ENCODE data around the gene MVB12A. TPM values are rescaled to one million over a fixed set of nuclear protein-coding genes. Genes with fewer than 3 reads are reported as not detected.

Gene MVB12A
- 141 TPM for polyA plus RNA-seq (2012; ENCODE audit: insufficient read length, low read depth)

DNA sequence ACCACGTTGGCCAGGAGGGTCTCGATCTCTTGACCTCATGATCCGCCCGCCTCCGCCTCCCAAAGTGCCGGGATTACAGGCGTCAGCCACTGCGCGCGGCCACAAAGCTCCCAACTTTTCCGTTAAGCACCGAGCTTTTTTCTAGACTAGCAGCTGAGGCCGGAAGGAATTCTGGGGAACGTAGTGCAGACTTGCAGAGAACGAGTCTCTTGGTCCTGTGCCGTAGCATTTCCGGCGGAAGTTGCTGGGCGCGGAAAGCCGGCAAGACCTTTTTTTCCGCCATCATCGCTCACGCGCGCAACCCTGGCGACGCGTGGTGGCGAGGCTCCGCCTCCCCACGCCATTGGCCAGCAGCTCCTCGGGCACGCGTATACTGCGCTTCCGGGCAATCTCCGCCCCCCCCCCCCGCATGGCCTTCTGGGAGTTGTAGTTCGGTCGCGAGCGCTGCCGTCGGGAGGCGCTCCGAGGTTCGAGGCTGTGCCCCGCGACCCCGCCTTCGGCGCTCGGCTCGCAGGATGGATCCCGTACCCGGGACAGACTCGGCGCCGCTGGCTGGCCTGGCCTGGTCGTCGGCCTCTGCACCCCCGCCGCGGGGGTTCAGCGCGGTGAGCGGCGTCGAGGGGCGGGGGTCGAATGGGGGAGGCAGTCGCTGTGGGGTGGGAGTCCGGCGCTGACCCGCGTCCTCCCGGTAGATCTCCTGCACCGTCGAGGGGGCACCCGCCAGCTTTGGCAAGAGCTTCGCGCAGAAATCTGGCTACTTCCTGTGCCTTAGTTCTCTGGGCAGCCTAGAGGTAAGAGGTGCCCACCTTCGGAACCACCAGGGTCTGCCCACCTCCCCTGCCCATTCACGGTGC is at the start of gene MVB12A:
TSS of gene MVB12A (plus strand) at position 427 of the 854 bp plus-strand sequence. CDS start at position 516, 89 bp downstream.
- TF ChIP-seq, protein P1, sequence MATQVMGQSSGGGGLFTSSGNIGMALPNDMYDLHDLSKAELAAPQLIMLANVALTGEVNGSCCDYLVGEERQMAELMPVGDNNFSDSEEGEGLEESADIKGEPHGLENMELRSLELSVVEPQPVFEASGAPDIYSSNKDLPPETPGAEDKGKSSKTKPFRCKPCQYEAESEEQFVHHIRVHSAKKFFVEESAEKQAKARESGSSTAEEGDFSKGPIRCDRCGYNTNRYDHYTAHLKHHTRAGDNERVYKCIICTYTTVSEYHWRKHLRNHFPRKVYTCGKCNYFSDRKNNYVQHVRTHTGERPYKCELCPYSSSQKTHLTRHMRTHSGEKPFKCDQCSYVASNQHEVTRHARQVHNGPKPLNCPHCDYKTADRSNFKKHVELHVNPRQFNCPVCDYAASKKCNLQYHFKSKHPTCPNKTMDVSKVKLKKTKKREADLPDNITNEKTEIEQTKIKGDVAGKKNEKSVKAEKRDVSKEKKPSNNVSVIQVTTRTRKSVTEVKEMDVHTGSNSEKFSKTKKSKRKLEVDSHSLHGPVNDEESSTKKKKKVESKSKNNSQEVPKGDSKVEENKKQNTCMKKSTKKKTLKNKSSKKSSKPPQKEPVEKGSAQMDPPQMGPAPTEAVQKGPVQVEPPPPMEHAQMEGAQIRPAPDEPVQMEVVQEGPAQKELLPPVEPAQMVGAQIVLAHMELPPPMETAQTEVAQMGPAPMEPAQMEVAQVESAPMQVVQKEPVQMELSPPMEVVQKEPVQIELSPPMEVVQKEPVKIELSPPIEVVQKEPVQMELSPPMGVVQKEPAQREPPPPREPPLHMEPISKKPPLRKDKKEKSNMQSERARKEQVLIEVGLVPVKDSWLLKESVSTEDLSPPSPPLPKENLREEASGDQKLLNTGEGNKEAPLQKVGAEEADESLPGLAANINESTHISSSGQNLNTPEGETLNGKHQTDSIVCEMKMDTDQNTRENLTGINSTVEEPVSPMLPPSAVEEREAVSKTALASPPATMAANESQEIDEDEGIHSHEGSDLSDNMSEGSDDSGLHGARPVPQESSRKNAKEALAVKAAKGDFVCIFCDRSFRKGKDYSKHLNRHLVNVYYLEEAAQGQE (IDR thresholded peaks at IDR 0.05; ENCODE audit: insufficient read depth in 1 of 2, low read depth in 2 of 2, low read length in 2 of 2) = no peak
- TF ChIP-seq TAF1 (IDR thresholded peaks at IDR 0.05; ENCODE audit: borderline replicate concordance, insufficient read depth, low read length) (peak; percentile 52; the same call in 1 of the 2 replicates), FOXP2 (optimal IDR thresholded peaks at IDR 0.05; ENCODE audit: borderline replicate concordance, extremely low read depth, extremely low read length, insufficient read depth) (peak; percentile 85), POLR2AphosphoS5 (IDR thresholded peaks at IDR 0.05; ENCODE audit: low read depth, low read length) (peak; percentile 54; the same call in 1 of the 2 replicates), SIN3A (IDR thresholded peaks at IDR 0.05; ENCODE audit: borderline replicate concordance, insufficient read depth, low read length) (no peak)

DNA sequence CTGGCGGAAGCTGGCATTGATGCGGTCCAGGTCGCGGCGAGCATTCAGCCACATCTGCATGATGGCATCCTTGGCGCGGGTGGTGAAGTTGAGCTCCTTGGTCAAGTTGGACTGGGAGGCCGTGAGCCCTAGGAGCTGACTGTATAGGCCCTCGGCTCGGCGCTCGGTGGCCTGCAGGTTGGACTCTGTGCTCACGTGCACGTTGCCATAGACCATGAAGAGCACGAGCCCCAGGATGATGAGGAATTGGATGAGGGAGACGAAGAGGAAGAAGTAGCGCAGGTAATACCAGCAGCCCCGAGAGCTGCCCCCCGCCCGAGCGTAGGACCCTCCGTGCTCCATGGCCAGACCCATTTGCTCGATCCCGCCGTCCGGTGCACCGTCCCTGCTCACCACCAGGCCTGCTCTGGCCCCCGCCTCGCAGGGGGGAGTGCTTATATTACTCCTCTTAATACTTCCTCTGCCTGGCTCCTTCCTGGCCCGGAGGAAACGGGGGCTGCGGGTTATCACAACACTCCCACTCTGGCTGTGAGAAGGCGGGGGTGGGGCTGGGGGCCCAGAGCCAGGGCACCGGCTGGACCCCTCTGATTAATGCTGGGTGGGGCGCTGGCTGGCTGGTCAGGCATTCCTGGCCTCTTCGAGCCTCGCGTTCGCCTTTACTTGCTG is 42.8 kb upstream of the MVB12A start, which contains the start of gene PLVAP:
TSS of gene PLVAP (minus strand) at position 408 of the 666 bp plus-strand sequence. CDS start at position 354, 54 bp downstream.
- no peak for TF ChIP-seq TAF1 (IDR thresholded peaks at IDR 0.05; ENCODE audit: borderline replicate concordance, insufficient read depth, low read length)
- TF ChIP-seq FOXP2 (optimal IDR thresholded peaks at IDR 0.05; ENCODE audit: borderline replicate concordance, extremely low read depth, extremely low read length, insufficient read depth) = no peak
- TF ChIP-seq, protein P1 (IDR thresholded peaks at IDR 0.05; ENCODE audit: insufficient read depth in 1 of 2, low read depth in 2 of 2, low read length in 2 of 2) = no peak
- TF ChIP-seq SIN3A (IDR thresholded peaks at IDR 0.05; ENCODE audit: borderline replicate concordance, insufficient read depth, low read length) = no peak
- no peak for TF ChIP-seq POLR2AphosphoS5 (IDR thresholded peaks at IDR 0.05; ENCODE audit: low read depth, low read length)

DNA sequence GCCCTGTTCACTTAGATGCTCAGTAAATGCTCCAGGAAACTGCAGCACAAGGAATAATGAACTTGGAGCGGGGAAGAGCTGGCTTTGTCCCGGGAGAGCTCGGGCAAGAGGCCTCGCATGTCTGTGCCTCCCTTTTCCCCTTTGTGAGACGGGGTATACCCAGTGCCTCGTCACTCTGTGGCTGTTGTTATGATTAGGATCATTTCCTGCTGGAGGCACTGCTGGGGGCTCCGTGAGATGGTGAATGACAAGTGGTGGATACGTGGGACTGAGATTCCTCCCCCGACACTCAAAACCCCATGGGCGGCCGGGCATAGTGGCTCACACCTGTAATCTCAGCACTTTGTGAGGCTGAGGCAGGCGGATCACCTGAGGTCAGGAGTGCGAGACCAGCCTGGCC is 41.6 kb upstream of the MVB12A start:
- TF ChIP-seq POLR2AphosphoS5 (IDR thresholded peaks at IDR 0.05; ENCODE audit: low read depth, low read length) = no peak
- TF ChIP-seq FOXP2 (optimal IDR thresholded peaks at IDR 0.05; ENCODE audit: borderline replicate concordance, extremely low read depth, extremely low read length, insufficient read depth) = no peak
- TF ChIP-seq, protein P1 (IDR thresholded peaks at IDR 0.05; ENCODE audit: insufficient read depth in 1 of 2, low read depth in 2 of 2, low read length in 2 of 2) = no peak
- no peak for TF ChIP-seq TAF1 (IDR thresholded peaks at IDR 0.05; ENCODE audit: borderline replicate concordance, insufficient read depth, low read length)
- TF ChIP-seq SIN3A (IDR thresholded peaks at IDR 0.05; ENCODE audit: borderline replicate concordance, insufficient read depth, low read length) = no peak

DNA sequence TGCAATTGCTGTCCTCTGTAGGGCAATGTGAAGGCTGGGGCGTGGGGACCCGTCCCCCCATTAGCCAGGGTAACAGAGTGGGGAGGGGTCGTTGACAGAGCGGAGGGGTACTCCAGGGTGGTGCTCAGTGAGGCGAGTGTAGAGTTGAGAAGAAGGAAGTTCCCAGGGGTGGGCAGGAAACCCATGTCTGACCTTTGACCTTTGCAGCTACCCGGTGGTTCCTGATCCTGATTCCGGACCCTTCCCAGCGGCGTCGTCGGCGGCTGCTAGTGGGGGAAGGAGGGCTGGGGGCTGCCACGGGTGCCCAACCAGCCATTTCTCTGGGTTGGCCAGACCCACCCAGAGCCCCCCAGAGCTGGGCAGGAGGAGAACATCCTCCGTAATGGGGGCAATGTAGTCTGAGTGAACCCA is 40.6 kb upstream of the MVB12A start:
- TF ChIP-seq TAF1 (IDR thresholded peaks at IDR 0.05; ENCODE audit: borderline replicate concordance, insufficient read depth, low read length) (no peak), FOXP2 (optimal IDR thresholded peaks at IDR 0.05; ENCODE audit: borderline replicate concordance, extremely low read depth, extremely low read length, insufficient read depth) (no peak), POLR2AphosphoS5 (IDR thresholded peaks at IDR 0.05; ENCODE audit: low read depth, low read length) (no peak), SIN3A (IDR thresholded peaks at IDR 0.05; ENCODE audit: borderline replicate concordance, insufficient read depth, low read length) (no peak)
- TF ChIP-seq, protein P1 (IDR thresholded peaks at IDR 0.05; ENCODE audit: insufficient read depth in 1 of 2, low read depth in 2 of 2, low read length in 2 of 2) = no peak

All from PFSK-1 (cell line).